Measurements from ENCODE around the gene OR9Q1.

DNA sequence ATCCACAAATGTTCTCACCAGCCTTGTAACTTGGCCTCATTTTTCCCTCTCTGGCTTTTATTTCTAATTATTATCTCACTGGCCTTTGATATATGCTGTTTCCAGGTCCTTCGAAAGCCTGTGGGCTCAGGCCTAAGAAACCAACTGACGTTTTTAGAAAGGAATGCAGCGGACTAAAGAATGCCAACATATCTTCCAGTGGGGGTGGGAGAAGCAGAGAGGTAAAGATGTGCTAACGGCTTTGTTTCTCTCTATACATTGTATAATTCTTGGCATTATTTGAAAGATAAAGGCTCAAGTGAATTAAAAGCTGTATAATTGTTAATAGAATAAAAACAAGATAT is 35.3 kb downstream of the OR9Q1 start:
- TF ChIP-seq EZH2 (IDR thresholded peaks at IDR 0.05; ENCODE audit: low read length, unreplicated experiment) (no peak), CTCF (conservative IDR thresholded peaks at IDR 0.05; ENCODE audit: low read depth, low read length) (no peak), EZH2phosphoT487 (IDR thresholded peaks at IDR 0.05; ENCODE audit: borderline replicate concordance, low read length) (no peak)
